ENCODE data around the gene DUOXA1.

DUOXA1 gene

DNA sequence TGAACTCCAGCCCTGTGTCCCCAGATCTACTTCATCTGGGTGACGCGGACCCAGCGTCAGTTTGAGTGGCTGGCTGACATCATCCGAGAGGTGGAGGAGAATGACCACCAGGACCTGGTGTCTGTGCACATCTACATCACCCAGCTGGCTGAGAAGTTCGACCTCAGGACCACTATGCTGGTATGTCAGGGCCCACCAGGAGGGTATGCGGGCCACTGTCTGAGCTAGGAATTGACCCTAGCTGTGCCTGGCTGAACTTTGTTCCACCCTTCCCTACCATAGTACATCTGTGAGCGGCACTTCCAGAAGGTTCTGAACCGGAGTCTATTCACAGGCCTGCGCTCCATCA lies 33.8 kb upstream of the DUOXA1 start:
- Histone ChIP-seq H3K4me3 (replicated peaks; ENCODE audit: insufficient read depth, low read length) (no peak overlapping the region), H3K27ac (replicated peaks) (no peak overlapping the region), H3K27me3 (ENCODE audit: insufficient read depth, poor library complexity, severe bottlenecking) (no peaks in the 10 kb centered on the region)
- TF ChIP-seq, protein P1, sequence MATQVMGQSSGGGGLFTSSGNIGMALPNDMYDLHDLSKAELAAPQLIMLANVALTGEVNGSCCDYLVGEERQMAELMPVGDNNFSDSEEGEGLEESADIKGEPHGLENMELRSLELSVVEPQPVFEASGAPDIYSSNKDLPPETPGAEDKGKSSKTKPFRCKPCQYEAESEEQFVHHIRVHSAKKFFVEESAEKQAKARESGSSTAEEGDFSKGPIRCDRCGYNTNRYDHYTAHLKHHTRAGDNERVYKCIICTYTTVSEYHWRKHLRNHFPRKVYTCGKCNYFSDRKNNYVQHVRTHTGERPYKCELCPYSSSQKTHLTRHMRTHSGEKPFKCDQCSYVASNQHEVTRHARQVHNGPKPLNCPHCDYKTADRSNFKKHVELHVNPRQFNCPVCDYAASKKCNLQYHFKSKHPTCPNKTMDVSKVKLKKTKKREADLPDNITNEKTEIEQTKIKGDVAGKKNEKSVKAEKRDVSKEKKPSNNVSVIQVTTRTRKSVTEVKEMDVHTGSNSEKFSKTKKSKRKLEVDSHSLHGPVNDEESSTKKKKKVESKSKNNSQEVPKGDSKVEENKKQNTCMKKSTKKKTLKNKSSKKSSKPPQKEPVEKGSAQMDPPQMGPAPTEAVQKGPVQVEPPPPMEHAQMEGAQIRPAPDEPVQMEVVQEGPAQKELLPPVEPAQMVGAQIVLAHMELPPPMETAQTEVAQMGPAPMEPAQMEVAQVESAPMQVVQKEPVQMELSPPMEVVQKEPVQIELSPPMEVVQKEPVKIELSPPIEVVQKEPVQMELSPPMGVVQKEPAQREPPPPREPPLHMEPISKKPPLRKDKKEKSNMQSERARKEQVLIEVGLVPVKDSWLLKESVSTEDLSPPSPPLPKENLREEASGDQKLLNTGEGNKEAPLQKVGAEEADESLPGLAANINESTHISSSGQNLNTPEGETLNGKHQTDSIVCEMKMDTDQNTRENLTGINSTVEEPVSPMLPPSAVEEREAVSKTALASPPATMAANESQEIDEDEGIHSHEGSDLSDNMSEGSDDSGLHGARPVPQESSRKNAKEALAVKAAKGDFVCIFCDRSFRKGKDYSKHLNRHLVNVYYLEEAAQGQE (IDR thresholded peaks at IDR 0.05; ENCODE audit: insufficient replicate concordance, low read depth): no peak
- no peak for TF ChIP-seq SPI1 (IDR thresholded peaks at IDR 0.05; ENCODE audit: borderline replicate concordance, low read depth)
- TF ChIP-seq GABPA (IDR thresholded peaks at IDR 0.05; ENCODE audit: low read depth): no peak
- no peak for TF ChIP-seq POLR2AphosphoS5 (IDR thresholded peaks at IDR 0.05; ENCODE audit: low read depth)
- TF ChIP-seq, protein P2, sequence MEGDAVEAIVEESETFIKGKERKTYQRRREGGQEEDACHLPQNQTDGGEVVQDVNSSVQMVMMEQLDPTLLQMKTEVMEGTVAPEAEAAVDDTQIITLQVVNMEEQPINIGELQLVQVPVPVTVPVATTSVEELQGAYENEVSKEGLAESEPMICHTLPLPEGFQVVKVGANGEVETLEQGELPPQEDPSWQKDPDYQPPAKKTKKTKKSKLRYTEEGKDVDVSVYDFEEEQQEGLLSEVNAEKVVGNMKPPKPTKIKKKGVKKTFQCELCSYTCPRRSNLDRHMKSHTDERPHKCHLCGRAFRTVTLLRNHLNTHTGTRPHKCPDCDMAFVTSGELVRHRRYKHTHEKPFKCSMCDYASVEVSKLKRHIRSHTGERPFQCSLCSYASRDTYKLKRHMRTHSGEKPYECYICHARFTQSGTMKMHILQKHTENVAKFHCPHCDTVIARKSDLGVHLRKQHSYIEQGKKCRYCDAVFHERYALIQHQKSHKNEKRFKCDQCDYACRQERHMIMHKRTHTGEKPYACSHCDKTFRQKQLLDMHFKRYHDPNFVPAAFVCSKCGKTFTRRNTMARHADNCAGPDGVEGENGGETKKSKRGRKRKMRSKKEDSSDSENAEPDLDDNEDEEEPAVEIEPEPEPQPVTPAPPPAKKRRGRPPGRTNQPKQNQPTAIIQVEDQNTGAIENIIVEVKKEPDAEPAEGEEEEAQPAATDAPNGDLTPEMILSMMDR (IDR thresholded peaks at IDR 0.05; ENCODE audit: insufficient read depth, low read length): no peak
- no peak for DNase-seq (ENCODE audit: low read depth in 1 of 2, low spot score in 1 of 2)

DNA sequence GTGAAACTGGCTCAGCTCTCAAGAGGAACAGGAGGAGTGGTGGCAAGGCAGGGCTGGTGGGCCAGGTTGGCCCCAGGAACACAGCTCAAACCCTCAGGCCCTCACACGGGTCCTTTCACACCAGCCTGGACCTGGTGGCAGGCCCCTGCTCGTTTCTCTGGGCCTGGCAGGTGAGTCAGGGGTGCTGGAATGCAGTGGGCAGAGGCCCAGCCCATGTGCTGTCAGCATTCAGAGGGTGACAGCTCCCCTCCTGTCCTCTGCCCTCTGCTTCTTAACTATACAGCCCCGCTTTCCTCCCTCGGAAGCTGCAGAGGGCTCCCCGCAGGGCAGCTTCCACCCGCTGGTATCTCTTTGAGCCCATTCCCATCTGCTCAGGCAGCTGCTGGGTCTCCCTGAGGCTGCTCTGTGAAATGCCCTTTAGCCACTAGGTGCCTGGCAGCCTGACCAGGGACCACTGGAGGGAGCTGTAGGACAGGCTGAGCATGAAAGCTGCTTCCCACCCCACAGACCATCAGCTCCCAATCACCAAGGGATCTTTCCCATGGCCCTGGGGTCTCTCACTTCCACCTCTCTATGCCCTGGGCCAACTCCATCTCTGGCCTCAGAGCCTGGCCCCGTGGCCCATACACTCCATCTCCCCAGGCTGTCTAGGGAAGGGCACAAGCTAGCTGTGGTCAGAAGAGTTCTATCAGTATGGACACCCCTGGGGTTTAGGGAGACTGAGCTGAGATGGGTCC lies 33.3 kb upstream of the DUOXA1 start:
- H3K27ac ChIP-seq (replicated peaks): no peak overlapping the region
- TF ChIP-seq GABPA (IDR thresholded peaks at IDR 0.05; ENCODE audit: low read depth) (no peak), SPI1 (IDR thresholded peaks at IDR 0.05; ENCODE audit: borderline replicate concordance, low read depth) (no peak), POLR2AphosphoS5 (IDR thresholded peaks at IDR 0.05; ENCODE audit: low read depth) (no peak)
- TF ChIP-seq, protein P2 (IDR thresholded peaks at IDR 0.05; ENCODE audit: insufficient read depth, low read length): peak; percentile 95
- TF ChIP-seq, protein P1 (IDR thresholded peaks at IDR 0.05; ENCODE audit: insufficient replicate concordance, low read depth): no peak
- H3K27me3 ChIP-seq (ENCODE audit: insufficient read depth, poor library complexity, severe bottlenecking): no peaks in the 10 kb centered on the region
- DNase-seq (ENCODE audit: low read depth in 1 of 2, low spot score in 1 of 2): peak; percentile 51 to 78
- no peak overlapping the region for H3K4me3 ChIP-seq (replicated peaks; ENCODE audit: insufficient read depth, low read length)

DNA sequence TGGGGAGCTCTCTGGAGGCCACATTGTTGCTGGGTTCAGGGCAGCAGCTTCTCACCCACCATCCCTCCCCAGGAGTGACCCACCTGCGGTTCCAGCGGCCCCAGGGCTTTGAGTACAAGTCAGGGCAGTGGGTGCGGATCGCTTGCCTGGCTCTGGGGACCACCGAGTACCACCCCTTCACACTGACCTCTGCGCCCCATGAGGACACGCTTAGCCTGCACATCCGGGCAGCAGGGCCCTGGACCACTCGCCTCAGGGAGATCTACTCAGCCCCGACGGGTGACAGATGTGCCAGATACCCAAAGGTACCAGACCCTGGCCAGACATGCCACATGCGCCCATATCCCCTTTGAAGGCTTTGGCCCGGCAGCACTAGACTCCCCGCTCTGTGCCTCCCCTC lies 32.0 kb upstream of the DUOXA1 start:
- H3K4me3 ChIP-seq (replicated peaks; ENCODE audit: insufficient read depth, low read length): no peak overlapping the region
- no peak overlapping the region for H3K27ac ChIP-seq (replicated peaks)
- H3K27me3 ChIP-seq (ENCODE audit: insufficient read depth, poor library complexity, severe bottlenecking): no peaks in the 10 kb centered on the region
- TF ChIP-seq GABPA (IDR thresholded peaks at IDR 0.05; ENCODE audit: low read depth) (no peak), SPI1 (IDR thresholded peaks at IDR 0.05; ENCODE audit: borderline replicate concordance, low read depth) (no peak), POLR2AphosphoS5 (IDR thresholded peaks at IDR 0.05; ENCODE audit: low read depth) (no peak)
- TF ChIP-seq, protein P1 (IDR thresholded peaks at IDR 0.05; ENCODE audit: insufficient replicate concordance, low read depth): no peak
- TF ChIP-seq, protein P2 (IDR thresholded peaks at IDR 0.05; ENCODE audit: insufficient read depth, low read length): no peak
- DNase-seq (ENCODE audit: low read depth in 1 of 2, low spot score in 1 of 2): no peak
